HTR-8/SVneo (cell line): ENCODE results near the gene PGAM1.
"Not testable (repeated sequence)": the region's sequence is repeated elsewhere in the genome, so short reads cannot be mapped to it uniquely, and the experiment has no call there.

Source experiments
- DNase-seq: peaks from one replicate; pipeline ENCODE4 v3.0.0; 2011; ENCODE audit warnings: low spot score, mixed read lengths; ENCODE audit not compliant: insufficient read length
- FAIRE-seq: peaks from 2 replicates; lab custom pipeline; 2011; peaks lifted over from hg19 to GRCh38; lab: Jason Lieb, UNC

The PGAM1 gene

DNA sequence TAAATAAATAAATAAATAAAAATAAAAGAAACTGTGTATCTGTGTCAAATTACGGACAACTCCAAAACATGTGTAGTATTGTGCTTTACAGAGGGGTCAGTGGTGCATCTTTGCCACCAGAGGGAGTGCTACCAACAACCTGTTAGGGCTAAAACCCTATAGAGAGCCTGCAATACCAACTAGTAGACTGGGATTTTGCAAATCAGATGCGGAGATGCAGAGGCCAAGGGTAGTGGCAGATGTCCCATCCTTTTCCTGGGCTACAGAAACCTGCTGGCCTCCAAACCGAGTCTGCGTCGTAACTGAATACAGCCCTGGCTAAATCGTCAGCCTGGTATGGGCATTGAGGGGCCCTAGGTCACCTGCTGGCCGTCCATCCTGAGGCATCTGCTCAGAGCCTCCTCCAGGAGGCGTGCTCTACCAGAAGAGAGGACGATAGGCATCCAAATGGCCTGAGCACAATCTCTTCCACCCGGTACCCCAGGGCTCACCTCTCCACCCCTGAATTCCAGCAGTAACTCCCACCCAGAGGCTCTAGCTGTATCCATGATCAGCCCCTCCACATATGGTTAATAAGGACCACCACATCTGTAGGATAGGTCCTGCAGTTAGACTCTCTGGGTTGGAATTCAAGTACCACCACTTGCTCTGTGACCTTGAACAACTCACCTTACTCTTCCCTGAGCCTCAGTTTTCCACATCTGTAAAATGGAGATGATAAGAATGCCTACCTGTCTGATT, 18.6 kb upstream of the PGAM1 start:
- FAIRE-seq, result no peak
- DNase-seq, result peak; percentile 85

DNA sequence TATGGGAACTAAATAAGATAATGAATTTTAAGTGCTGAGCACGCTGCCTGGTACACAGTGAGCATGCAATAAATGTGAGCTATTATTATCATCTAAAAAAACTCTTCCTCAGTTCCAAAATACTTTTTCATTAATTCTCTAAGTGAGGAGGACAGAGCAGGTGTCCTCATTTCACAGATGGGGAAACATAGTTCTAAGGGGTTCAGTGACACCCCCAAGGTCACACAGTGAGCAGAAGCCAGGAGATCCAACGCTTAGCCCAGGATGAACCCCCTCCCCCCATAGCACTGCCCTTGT, 18.1 kb upstream of the PGAM1 start:
- DNase-seq (no peak), FAIRE-seq (no peak)

DNA sequence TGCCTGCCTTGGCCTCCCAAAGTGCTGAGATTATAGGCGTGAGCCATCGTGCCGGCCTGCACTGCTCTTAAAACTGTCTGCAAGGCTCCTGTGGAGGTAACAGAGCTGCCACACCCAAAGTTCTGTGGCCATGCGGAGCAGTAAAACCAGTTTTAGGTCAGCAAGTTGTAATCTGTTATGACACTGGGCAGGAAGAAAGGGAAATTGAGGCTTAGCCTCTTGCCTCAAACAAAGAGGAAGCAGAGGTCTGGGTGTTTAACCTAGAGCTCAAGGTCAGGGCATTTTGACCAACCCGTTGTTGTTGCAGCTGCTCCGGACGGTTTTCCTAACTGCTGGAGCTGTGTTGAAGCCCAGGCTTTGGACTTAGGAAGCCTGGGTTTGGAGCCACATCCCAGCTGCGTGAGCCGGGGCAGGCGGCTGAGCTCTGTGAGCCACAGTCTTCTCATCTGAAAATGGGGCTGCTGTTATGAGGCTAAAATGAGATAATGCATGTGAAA, 17.4 kb upstream of the PGAM1 start:
- DNase-seq (no peak), FAIRE-seq (no peak)

DNA sequence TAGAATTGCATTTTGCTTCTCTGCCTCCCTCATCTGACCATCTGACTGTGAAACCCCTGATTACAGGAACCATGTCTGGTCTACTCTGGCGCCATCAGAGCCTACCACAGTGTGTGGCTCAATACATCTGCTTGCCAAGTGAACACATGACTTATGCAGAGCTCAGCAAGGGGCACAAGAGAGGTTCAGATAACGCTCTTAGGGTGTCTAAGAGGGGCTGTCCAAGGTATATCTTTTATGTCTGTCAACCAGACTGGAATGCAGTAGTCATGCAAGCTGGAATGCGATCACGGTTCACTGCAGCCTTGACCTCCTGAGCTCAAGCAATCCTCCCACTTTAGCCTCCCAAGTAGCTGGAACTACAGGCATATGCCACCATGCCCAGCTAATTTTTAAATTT, 14.6 kb upstream of the PGAM1 start:
- no peak for DNase-seq
- no peak for FAIRE-seq

DNA sequence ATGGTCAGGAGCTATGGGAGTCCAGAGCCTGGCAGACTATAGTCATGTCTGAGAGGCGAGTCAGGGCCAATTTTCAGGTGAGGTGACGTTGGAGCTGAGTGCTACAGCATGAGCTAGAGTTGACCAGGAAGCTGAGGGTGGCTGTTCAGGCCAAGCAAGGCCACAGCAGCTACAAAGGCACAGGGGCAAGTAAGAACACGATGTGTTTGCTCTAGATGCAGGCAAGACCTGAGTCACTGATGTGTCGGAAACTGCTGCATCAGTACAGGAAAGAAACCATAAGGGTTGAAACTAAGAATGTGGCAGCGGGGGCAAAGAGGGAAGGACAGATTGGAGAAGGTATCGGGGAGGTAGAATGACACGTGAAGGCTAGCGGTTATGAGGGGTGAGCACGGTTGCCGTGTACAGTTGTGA, 13.1 kb upstream of the PGAM1 start:
- peak; percentile 40 for FAIRE-seq

DNA sequence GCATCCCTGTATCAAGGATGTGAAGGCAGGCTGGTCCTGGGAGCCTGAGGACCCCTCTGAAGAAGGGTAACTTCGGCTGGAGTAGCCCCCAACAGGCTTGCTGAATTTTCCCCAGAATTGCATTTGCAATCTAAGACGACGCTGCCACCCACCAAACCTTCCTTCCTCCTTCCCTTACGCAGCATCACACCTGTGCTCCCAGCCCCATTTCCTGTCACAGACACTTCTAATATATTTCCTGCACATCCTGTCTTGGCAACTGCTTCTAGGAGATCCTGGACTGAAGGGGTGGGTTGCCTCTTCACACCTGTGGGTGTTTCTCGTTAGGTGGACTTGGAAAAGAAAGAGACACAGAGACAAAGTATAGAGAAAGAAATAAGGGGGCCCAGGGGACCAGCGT, 9.4 kb upstream of the PGAM1 start:
- DNase-seq (no peak), FAIRE-seq (no peak)

More for the DNA sequence above, 13.1 kb upstream of the PGAM1 start:
- no peak for DNase-seq

DNA sequence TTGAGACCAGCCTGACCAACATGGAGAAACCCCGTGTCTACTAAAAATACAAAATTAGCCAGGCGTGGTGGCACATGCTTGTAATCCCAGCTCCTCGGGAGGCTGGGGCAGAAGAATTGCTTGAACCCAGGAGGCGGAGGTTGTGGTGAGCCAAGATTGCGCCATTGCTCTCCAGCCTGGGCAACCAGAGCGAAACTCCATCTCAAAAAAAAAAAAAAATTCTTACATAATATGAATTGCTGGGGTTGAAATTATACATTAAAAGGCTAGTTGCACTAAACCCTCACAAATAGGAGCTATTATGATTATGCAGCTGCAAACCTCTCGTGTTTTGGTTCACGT, 2.3 kb upstream of the PGAM1 start:
- DNase-seq, FAIRE-seq: not testable (repeated sequence)

DNA sequence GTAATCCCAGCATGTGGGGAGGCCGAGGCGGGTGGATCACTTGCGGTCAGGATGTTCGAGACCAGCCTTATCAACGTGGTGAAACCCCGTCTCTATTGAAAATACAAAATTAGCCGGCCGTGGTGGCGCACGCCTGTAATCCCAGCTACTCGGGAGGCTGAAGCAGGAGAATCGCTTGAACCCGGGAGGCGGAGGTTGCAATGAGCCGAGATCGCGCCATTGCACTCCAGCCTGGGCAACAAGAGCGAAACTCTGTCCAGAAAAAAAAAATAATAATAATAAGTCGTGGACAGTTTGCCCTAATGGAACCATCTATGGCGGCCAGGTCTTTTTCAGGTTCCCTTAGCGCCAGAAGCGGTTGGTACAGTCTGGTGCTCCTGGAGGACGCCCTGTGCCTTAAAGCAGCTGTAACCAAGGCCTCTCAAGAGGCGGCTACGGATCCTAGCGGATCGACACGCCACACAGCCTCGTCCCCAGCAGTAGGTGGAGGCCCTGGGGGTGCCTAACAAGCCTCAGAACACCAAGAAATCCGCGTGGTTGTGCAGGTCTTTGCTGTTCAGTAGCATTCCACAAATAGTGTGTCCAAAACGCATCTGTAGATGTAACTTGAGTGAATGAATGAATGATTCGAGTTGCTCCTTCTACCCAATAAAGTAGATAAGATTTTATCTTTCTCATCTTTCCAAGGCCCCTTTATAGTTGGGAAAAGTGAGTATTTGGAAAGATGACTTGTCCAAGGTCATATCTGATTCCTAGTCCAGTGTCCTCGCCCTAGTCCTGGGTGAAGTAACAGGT, 982 bp downstream of the PGAM1 start:
- DNase-seq, result no peak
- no peak for FAIRE-seq

DNA sequence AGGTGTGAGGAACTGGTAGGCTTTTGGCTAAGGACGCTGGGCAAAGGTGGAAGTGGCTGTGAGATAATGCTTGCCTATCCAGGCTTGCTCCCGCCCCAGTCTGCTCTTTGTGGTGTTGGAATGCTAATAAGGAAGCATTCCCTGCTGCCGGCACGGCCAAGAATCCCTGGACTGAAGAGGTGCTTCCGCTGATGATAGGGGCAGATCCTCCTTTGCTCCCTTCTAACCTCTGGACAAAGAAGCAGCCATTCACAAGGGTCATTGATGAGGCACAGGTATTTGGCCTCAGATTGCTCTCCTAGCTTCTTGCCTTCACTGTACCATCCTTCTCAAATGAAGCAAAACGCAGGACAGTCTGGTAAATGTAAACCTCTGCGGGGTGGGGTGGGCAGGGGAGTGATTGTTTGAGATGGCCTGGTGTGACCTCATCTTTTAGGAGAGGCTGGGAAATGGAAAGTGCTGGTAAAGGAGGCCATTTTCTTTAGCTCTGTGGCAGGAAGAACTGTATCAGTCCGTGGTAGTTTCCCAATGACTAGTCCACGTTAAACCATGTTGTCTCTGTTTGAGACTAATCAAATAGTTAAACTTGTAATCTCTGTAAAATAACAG, 1.7 kb downstream of the PGAM1 start:
- DNase-seq, result no peak
- no peak for FAIRE-seq

DNA sequence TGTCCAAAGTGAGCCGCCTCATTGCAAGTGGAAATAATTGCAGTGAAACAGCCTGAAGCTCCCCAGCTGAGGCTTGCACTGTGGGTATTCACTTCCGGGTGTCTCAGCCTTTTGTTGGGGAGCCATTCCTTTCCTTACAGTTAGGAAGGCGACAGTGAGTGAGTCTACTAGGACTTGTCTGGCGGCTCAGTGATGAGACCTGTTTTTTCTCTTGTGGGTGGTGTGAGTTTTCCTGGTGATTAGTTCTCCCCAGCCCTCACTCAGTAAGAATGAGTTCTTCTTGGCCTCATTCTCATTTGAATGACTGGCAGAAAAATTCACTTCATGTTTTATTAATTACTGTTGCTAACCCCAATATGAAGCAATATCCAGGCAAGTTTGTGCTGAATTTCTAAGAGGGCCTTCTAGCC, 2.6 kb downstream of the PGAM1 start:
- FAIRE-seq, result no peak

DNA sequence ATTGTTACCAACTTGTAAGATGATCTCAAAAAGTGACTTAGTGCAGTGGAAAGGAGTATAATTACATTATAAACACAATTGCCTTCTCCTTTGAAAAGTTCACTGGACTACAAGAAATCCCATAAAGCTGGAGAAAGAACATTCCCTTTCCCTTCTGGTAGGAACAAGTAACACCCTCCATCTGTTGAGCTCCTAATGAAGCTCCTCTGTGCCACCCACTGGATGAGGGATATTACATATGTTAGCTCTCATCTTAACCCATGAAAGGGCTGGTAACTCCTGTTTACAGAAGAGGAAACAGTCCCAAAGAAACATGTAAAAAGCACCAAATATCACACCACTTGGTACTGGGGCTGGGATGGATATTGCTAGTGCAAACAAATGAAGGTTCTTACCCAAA, 8.1 kb downstream of the PGAM1 start:
- no peak for FAIRE-seq

More for the DNA sequence above, 2.6 kb downstream of the PGAM1 start:
- no peak for DNase-seq

DNA sequence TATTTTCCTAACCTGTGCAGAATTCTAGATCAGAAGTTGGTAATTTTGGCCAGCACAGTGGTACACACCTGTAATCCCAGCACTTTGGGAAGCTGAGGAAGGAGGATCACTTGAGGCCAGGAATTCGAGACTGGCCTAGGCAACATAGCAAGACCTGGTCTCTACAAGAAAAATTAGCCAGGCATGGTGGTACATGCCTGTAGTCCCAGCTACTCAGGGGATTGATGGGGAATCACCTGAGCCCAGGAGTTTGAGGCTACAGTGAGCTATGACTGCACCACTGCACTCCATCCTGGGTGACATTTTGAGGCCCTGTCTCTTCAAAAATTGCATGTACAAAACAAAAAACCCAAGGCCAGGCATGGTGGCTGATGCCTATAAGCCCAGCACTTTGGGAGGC, 8.6 kb downstream of the PGAM1 start:
- FAIRE-seq (no peak), DNase-seq (no peak)

More for the DNA sequence above, 8.1 kb downstream of the PGAM1 start:
- DNase-seq, result no peak

DNA sequence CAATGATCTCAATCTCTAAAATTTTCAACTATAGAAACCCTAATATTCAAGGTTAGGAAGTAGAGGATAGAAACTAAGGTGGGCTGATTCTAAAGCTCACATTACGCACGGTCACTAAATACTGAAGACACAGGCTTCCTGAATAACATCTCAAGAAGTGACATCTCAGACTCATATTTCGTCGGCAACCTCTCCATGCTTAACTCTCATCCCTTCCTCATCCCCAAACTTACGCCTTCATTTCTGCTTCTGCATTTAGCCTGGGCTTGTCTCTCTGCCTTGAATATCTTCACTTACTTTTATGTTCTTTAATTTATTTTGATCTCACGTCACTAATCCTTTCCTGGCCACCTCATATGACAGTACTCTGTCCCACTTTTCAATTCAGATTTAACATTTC, 9.2 kb downstream of the PGAM1 start:
- DNase-seq (no peak), FAIRE-seq (no peak)

DNA sequence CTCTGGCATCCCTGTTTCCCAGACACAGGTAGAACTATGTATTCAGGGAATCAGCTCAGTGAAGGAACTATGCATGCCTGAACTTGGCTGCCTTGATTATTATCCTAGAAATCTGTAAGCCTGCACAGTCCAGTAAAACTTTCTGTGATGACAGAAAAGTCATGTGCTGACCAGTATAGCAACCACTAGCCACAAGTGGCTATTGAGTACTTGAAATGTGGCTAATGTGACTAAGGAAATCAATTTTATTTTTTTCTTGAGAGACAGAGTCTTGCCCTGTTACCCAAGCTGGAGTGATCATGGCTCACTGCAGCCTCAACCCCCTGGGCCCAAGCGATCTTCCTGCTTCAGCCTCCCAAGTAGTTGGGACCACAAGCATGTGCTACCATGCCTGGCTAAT, 16.3 kb downstream of the PGAM1 start:
- DNase-seq (no peak), FAIRE-seq (no peak)

DNA sequence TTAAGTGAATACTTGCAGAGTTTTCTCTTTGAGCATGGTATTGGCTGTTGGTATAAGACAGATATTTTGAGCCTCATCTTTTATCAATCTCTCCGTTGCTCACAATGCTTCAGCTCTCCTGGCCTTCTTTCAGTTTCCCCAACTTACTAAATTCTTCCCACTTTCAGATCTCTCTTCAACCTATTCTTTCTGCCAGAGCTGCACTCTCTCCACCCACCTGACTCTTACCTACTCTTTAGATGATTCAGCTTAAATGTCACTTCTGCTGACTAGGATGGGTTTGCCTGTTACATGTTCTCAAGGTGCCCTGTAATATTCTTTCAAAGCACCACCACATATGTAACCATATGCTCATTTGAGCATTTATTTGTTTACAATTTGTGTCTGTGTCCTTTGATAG, 18.2 kb downstream of the PGAM1 start:
- DNase-seq (no peak), FAIRE-seq (no peak)

DNA sequence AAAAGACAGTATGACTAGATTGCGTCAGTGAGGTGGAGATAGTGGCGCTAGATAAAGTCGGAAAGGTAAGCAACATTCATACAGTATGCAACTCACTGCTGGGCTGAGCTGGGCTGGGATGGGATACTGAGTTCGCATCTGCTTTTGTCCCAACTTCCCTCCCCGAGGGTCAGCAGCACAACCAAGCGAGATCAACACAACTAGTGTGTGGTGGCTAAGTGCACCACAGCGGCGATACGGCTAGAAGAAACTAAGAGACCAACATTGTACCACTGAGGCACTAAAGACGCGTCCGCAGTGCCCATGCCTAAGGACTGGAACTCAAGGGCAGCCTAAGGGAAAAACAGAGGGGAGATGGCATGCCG, 19.3 kb downstream of the PGAM1 start:
- no peak for DNase-seq
- no peak for FAIRE-seq

DNA sequence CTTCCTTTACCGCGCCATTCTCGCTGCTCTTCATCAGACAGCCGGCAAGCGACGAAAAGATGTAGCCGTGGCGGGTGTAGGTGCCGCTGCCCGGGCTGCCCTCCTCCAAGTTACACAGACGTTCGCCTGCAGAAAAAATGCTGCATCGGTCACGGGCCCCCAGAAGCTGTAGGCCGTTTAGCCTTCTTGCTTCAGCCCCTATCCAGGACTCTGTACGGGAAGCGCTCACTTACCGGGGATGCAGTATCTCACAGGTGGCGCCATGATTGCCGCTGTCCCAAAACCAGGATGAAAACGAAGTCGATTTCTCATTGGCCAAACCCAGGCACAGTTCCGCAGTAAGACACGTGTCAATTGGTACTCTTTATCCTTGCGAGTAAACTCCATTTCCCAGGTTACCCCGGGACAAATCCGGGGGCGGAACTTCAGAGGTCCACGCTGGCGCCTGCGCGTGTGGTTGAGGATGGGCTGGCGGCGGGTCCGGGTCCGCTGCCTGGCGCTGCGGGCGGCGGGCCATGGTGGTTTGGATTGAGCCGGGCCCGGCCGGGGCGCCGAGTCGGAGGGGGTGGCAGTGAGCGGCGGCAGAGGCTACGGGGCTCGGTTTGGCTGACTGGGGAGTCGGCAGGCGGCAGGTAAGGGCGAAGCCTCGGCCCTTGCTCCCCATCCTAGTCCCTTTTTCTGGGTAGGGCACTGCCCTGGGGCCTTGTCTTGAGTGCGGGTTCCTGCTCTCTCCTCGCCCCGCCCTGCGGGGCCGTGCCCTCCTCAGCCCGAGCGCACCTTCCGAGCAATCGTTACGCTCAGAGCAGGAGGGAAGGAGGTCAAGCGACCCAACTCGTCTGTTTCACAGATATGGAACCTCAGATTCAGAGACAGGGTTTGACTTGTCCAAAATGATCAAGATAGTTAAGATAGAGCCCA, 20.0 kb downstream of the PGAM1 start, which contains the start of the genes EXOSC1 and ZDHHC16:
Gene EXOSC1, minus strand, starts transcription at position 285 of the 918 bp plus-strand sequence. Its CDS starts 21 bp downstream, at position 264.
Gene ZDHHC16, plus strand, starts transcription at position 454 of the 918 bp plus-strand sequence. CDS start 5,501 bp downstream, outside the sequence.
- FAIRE-seq (peak; percentile 96), DNase-seq (peak; percentile 99)

DNA sequence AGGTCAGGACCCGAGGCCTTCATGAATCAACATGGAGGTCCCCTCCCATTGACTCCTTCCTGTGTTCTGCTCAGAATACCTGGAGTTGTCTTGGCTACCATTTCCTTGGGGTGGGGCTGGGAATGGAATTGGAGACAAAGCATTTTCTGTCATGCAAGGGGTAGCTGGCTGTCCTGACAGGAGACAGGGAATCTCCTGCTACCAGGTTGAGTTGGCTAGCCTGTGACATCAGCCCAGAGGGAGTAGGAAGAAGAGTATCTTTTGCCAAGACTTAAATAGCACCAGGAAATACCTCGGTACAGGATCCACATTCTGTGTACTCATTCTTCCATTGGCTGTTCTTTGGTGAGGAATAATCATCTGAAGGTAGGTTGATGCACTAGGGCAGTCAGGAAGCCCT, 24.8 kb downstream of the PGAM1 start:
- DNase-seq, result no peak
- no peak for FAIRE-seq

DNA sequence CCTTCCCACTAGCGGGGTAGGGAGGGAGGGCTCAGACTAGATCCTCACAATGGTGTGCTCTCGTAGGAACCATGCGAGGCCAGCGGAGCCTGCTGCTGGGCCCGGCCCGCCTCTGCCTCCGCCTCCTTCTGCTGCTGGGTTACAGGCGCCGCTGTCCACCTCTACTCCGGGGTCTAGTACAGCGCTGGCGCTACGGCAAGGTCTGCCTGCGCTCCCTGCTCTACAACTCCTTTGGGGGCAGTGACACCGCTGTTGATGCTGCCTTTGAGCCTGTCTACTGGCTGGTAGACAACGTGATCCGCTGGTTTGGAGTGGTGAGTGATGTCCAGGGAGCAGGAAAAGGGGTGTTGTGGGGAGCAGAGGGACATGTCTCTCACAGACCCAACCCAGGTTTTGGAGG, 25.6 kb downstream of the PGAM1 start:
- FAIRE-seq (no peak), DNase-seq (no peak)

DNA sequence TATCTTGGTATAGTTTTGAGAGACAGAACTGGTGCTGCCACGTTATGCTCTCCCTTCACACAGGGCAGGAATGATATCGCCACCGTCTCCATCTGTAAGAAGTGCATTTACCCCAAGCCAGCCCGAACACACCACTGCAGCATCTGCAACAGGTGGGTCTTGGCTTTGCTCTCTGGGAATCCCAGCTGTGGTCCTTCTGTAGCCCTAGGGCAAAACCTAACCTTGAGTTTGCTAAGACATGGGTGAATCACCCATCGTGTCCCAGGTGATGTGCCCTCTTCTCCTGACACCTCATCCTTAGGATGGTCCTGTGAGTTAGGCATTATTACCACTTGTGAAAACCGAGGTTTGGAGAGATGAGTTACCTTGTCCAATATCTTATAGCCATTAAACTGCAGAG, 26.4 kb downstream of the PGAM1 start:
- no peak for DNase-seq
- no peak for FAIRE-seq
